ENCODE measurements around the gene PRRC2A. TPM values are rescaled to one million over a fixed set of nuclear protein-coding genes. Genes with fewer than 3 reads are reported as not detected.

PRRC2A gene
- total RNA-seq, 1 donor from 2014 or later = 166 TPM

GRCh38 chr6:31664790-31665500, 44.4 kb downstream of the PRRC2A start, which contains the start of gene GPANK1:
Gene GPANK1, minus strand, starts transcription at chr6:31664997. Its CDS starts 519 bp downstream, at chr6:31664478.
- DNase-seq (ENCODE audit: extremely low read depth, low read depth, low spot score) = peak; percentile 80

- DNase-seq (ENCODE audit: extremely low read depth, low read depth, low spot score) = peak; percentile 75
These were observed 45.2 kb downstream of the PRRC2A start, which contains the start of gene CSNK2B for GRCh38 chr6:31665501-31666336. Gene CSNK2B, plus strand, starts transcription at chr6:31666080. Its CDS starts 752 bp downstream, at chr6:31666832.

GRCh38 chr6:31666337-31666965, 45.9 kb downstream of the PRRC2A start:
- no peak for DNase-seq (ENCODE audit: extremely low read depth, low read depth, low spot score)

GRCh38 chr6:31669676-31670075, 49.2 kb downstream of the PRRC2A start, which contains the start of gene LY6G5B:
Gene LY6G5B, plus strand, starts transcription at chr6:31669976. Its CDS starts 975 bp downstream, at chr6:31670951.
- no peak for DNase-seq (ENCODE audit: extremely low read depth, low read depth, low spot score)

GRCh38 chr6:31676322-31676903, 55.9 kb downstream of the PRRC2A start:
- DNase-seq (ENCODE audit: extremely low read depth, low read depth, low spot score) = no peak

GRCh38 chr6:31676904-31677303, 56.4 kb downstream of the PRRC2A start:
- DNase-seq (ENCODE audit: extremely low read depth, low read depth, low spot score) = no peak

GRCh38 chr6:31677955-31678354, 57.4 kb downstream of the PRRC2A start:
- DNase-seq (ENCODE audit: extremely low read depth, low read depth, low spot score) = no peak

- no peak for DNase-seq (ENCODE audit: extremely low read depth, low read depth, low spot score)
These were observed 60.0 kb downstream of the PRRC2A start, which contains the start of gene LY6G5C for GRCh38 chr6:31680226-31681134. Gene LY6G5C, minus strand, starts transcription at chr6:31681067. Its CDS starts 694 bp downstream, at chr6:31680373.

GRCh38 chr6:31681135-31681671, 60.7 kb downstream of the PRRC2A start:
- DNase-seq (ENCODE audit: extremely low read depth, low read depth, low spot score) = no peak

- no peak for DNase-seq (ENCODE audit: extremely low read depth, low read depth, low spot score)
These were observed 63.1 kb downstream of the PRRC2A start for GRCh38 chr6:31683591-31683990.

GRCh38 chr6:31686483-31686882, 66.0 kb downstream of the PRRC2A start:
- DNase-seq (ENCODE audit: extremely low read depth, low read depth, low spot score) = no peak

- DNase-seq (ENCODE audit: extremely low read depth, low read depth, low spot score) = no peak
These were observed 66.8 kb downstream of the PRRC2A start for GRCh38 chr6:31687321-31687720.

Other genes with a start within 250 kb of the PRRC2A start
- gene MICA, start 217.1 kb upstream of the PRRC2A start, total RNA-seq = 55.0 and 63.6 TPM in 2 replicates
- gene MICB, start 122.6 kb upstream of the PRRC2A start, total RNA-seq = 14.5 and 19.1 TPM in 2 replicates
- not detected in 2 replicates for gene MCCD1, start 91.8 kb upstream of the PRRC2A start, total RNA-seq
- 230 and 249 TPM in 2 replicates for gene DDX39B, start 78.7 kb upstream of the PRRC2A start, total RNA-seq
- 0.18 and 1.2 TPM in 2 replicates for gene ATP6V1G2, start 74.1 kb upstream of the PRRC2A start, total RNA-seq
- 20.6 and 27.7 TPM in 2 replicates for gene NFKBIL1, start 73.1 kb upstream of the PRRC2A start, total RNA-seq
- 0.53 TPM in 1 of 2 replicates, not detected in the other for gene LTA, start 48.4 kb upstream of the PRRC2A start, total RNA-seq
- 0.88 and 4.4 TPM in 2 replicates for gene TNF, start 45.1 kb upstream of the PRRC2A start, total RNA-seq
- 16.5 and 41.8 TPM in 2 replicates for gene LTB, start 38.3 kb upstream of the PRRC2A start, total RNA-seq
- gene LST1, start 34.4 kb upstream of the PRRC2A start, total RNA-seq = 0.87 and 0.99 TPM in 2 replicates
- not detected in 2 replicates for gene NCR3, start 27.7 kb upstream of the PRRC2A start, total RNA-seq
- gene AIF1, start 5.5 kb upstream of the PRRC2A start, total RNA-seq = not detected in 2 replicates
- 259 and 375 TPM in 2 replicates for gene BAG6, start 31.9 kb downstream of the PRRC2A start, total RNA-seq
- gene APOM, start 35.2 kb downstream of the PRRC2A start, total RNA-seq = not detected in 2 replicates
- gene C6orf47, start 40.1 kb downstream of the PRRC2A start, total RNA-seq = 19.1 and 19.6 TPM in 2 replicates
- 13.0 and 14.5 TPM in 2 replicates for gene GPANK1, start 44.3 kb downstream of the PRRC2A start, total RNA-seq
- gene CSNK2B, start 45.4 kb downstream of the PRRC2A start, total RNA-seq = 292 and 314 TPM in 2 replicates
- 2.6 and 7.9 TPM in 2 replicates for gene LY6G5B, start 49.3 kb downstream of the PRRC2A start, total RNA-seq
- 3.7 and 4.1 TPM in 2 replicates for gene LY6G5C, start 60.4 kb downstream of the PRRC2A start, total RNA-seq
- 35.7 and 49.2 TPM in 2 replicates for gene ABHD16A, start 82.6 kb downstream of the PRRC2A start, total RNA-seq
- not detected in 2 replicates for gene LY6G6F, start 86.2 kb downstream of the PRRC2A start, total RNA-seq
- not detected in 2 replicates for gene LY6G6D, start 94.6 kb downstream of the PRRC2A start, total RNA-seq
- gene LY6G6C, start 101.0 kb downstream of the PRRC2A start, total RNA-seq = not detected in 2 replicates
- not detected in 2 replicates for gene MPIG6B, start 102.7 kb downstream of the PRRC2A start, total RNA-seq
- gene DDAH2, start 108.6 kb downstream of the PRRC2A start, total RNA-seq = 110 and 138 TPM in 2 replicates
- 541 and 655 TPM in 2 replicates for gene CLIC1, start 115.8 kb downstream of the PRRC2A start, total RNA-seq
- gene MSH5, start 119.3 kb downstream of the PRRC2A start, total RNA-seq = 3.7 and 18.7 TPM in 2 replicates
- gene SAPCD1, start 141.9 kb downstream of the PRRC2A start, total RNA-seq = 3.3 and 3.9 TPM in 2 replicates
- 0.34 and 0.58 TPM in 2 replicates for gene VWA7, start 156.6 kb downstream of the PRRC2A start, total RNA-seq
- 90.9 and 105 TPM in 2 replicates for gene VARS1, start 175.0 kb downstream of the PRRC2A start, total RNA-seq
- gene LSM2, start 186.3 kb downstream of the PRRC2A start, total RNA-seq = 45.3 and 74.3 TPM in 2 replicates
- 0.44 and 0.53 TPM in 2 replicates for gene HSPA1L, start 194.6 kb downstream of the PRRC2A start, total RNA-seq
- gene HSPA1A, start 194.8 kb downstream of the PRRC2A start, total RNA-seq = 140 and 161 TPM in 2 replicates
- gene HSPA1B, start 207.0 kb downstream of the PRRC2A start, total RNA-seq = 76.3 and 95.3 TPM in 2 replicates
- gene NEU1, start 242.1 kb downstream of the PRRC2A start, total RNA-seq = 82.6 and 83.5 TPM in 2 replicates

All from glomerular endothelial cell (primary cell).